Measurements from ENCODE around the gene STARD6. TPM values are rescaled to one million over a fixed set of nuclear protein-coding genes. Genes with fewer than 3 reads are reported as not detected.
A peak's percentile ranks its signal among the peaks of the same experiment; 100 is the strongest.
"Not testable (repeated sequence)": the region's sequence is repeated elsewhere in the genome, so short reads cannot be mapped to it uniquely, and the experiment has no call there.

The STARD6 gene
- not detected in 2 replicates for total RNA-seq (2014; rRNA removed; shearing (Covaris generic))

DNA sequence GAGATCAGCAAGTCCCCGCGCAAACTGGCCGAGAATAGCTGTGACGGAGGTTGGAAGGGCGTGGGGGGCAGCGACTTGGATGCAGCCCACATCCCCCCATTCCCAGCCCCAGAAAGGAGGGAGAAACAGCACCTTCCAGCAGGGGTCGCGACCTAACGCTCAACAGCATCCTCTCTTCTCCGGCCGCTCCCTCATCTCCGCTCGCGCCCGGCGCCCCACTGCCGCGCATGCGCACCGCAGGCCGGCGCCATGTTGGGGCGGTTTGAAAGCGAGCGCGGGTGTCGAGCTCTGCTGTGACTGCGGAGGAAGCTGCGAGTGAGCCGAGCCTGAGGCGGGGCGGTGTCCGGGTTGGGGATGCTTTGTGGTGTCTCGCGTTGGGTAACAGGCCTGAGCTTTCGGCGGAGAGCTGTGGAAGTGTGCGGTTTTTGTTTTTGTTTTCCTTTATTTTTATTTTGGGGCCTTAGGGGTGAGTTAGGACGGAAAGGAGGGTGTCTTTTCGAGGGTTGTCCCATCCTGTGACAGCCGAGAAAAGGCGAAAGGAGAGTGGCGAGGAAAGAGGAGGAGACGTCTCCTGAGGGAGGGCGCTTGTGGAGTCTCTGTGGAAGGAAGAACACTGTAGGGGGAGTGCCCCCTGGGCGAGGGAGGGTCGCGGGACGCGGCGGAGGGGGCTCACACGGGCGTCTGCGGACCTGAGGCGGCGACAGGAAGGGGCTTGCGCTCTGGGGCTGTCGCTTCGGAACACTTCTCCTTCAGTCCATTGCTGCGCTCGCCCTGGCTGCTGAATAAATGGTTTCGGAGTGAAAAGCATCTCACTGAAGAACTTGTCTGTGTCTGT, at the start of gene STARD6, which contains the start of gene C18orf54:
TSS of gene STARD6 (minus strand) at position 199 of the 835 bp plus-strand sequence. CDS start 3,285 bp downstream, outside the sequence.
TSS of gene C18orf54 (plus strand) at position 247 of the 835 bp plus-strand sequence. CDS start 2,667 bp downstream, outside the sequence.
- peak; percentile 81 for DNase-seq (ENCODE audit: low spot score)

- DNase-seq (ENCODE audit: low spot score) = no peak
Observed at GRCh38 chr18:54405290-54405689, 47.6 kb upstream of the STARD6 start.

DNA sequence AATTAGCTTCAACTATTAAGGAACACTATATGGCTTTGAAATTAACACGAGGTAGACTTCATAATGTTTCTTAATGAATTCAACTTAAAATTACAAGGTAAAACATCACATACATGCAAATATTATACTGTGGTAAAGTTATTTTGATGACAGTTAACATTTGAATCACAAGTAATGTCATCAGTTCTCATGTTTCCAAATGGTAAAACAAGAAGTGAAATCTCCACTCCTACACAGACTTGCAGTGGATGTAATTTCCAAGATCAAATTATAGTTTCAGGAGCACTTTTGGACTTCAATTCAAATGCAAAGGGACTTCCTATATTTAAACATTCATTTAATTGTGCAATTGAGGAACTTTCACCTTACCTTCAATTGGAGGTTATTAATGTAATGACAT, 39.1 kb upstream of the STARD6 start:
- no peak for DNase-seq (ENCODE audit: low spot score)

DNA sequence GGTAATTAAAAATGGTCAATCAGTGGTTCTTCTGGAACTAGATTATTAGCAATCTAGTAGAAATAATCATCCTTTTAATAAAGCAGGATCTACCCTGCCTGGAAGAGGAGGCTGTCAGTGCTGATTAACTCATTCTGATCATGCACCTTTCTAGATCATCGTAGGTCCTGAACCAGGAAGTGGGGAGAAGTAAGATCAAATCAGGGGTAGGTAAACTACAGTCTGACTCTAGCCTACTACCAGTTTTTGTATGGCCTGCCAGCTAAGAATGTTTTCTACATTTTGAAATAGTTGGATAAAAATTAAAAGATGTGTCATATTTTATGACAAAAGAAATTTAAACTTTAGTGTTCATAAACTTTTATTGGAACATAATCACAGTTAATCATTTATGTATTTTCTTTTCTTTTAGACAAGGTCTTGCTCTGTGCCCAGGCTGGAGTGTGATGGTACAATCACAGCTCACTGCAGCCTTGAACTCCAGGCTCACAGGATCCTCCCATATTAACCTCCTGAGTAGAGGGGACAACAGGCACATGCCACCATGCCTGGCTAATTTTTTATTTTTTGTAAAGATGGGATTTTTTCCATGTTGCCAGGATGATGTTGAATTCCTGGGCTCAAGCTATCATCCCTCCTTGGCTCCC, 36.1 kb upstream of the STARD6 start:
- DNase-seq (ENCODE audit: low spot score) = no peak

DNA sequence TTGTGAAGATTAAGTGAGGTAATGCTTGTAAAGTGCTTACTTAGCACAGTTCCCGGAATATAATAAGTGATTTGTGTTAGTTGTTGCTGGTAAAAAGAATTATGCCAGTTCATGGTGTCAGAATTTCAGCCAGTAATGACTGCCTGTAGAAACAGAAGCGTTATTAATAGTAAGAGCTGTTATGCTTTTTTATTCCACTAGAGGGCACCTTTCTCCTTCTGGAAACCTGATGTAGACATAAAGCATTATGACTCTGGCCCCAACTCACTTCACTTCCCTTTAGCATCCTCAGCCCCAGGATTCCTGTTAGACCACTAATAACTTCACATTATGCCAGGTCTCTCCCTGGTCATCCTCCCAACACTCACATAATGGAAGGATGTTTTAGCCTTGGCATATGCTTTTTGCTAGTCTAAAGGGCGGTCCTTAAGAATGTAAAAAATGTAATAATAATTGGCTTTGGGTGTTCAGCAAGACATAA, 34.9 kb upstream of the STARD6 start:
- DNase-seq (ENCODE audit: low spot score) = peak; percentile 78

DNA sequence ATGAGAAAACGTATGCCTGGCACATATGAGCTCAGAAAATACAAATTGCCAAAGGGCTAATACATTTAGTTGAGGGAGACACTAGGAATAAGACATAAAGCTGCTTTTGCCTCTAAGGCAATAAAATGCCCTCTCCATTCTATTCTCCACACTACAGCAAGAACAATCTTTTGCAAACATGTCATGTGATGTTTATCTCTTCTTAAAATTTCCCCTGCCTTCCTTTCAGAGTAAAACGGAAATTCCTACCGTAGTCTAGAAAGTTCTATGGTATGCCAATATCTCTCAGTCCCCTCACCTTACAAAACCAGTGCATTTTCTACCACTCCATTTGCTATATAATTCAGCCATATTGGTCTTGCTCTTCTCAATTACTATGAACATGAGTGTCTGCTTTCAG, 33.2 kb upstream of the STARD6 start:
- DNase-seq (ENCODE audit: low spot score) = no peak

- DNase-seq (ENCODE audit: low spot score) = no peak
Observed at GRCh38 chr18:54389143-54389505, 31.5 kb upstream of the STARD6 start.

- peak; percentile 61 for DNase-seq (ENCODE audit: low spot score)
Observed at GRCh38 chr18:54388203-54389142, 30.8 kb upstream of the STARD6 start.

GRCh38 chr18:54387631-54388030, 30.0 kb upstream of the STARD6 start:
- no peak for DNase-seq (ENCODE audit: low spot score)

DNA sequence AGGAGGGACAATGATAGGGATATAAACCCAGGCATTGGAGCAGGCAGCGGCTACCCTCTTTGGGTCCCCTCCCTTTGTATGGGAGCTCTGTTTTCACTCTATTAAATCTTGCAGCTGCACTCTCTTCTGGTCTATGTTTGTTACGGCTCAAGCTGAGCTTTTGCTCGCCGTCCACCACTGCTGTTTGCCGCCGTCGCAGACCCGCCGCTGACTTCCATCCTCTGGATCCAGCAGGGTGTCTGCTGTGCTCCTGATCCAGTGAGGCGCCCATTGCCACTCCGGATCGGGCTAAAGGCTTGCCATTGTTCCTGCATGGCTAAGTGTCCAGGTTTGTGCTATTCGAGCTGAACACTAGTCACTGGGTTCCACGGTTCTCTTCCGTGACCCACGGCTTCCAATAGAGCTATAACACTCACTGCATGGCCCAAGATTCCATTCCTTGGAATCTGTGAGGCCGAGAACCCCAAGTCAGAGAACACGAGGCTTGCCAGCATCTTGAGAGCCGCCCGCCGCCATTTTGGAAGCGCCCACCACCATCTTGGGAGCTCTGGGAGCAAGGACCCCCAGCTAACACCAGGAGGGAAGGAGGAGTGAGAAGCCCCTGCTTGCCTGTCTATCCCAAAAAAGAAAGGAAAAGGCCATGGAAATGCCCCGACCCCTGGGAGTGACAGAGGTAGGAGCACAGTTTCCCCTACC, 29.3 kb upstream of the STARD6 start:
- DNase-seq (ENCODE audit: low spot score) = not testable (repeated sequence)

GRCh38 chr18:54386043-54386442, 28.4 kb upstream of the STARD6 start:
- DNase-seq (ENCODE audit: low spot score) = no peak

DNA sequence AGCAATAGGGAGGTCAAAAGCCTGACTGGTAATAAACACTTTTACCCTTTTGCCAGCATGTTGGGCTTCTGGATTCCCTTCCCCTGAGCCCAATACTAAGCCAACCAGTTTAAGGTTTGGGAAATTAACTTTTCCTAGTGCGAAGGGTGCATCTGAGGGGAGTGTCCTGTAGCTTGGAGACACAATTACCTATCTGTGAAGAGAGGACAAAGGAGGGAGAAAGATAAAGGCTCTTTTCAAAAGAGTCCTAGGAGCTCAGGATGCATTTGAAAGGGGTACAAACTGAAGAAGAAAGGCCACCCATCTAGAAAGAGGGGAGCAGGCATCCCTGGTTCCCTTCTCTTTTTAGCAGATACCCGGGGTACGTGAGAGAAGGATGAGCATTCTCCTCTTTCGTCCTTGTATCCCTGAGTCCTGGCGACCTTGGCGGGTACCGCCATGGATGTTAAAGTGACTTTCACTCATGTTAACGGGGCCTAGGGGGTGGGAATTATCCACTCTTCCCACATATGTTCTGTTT, 25.1 kb upstream of the STARD6 start:
- no peak for DNase-seq (ENCODE audit: low spot score)

DNA sequence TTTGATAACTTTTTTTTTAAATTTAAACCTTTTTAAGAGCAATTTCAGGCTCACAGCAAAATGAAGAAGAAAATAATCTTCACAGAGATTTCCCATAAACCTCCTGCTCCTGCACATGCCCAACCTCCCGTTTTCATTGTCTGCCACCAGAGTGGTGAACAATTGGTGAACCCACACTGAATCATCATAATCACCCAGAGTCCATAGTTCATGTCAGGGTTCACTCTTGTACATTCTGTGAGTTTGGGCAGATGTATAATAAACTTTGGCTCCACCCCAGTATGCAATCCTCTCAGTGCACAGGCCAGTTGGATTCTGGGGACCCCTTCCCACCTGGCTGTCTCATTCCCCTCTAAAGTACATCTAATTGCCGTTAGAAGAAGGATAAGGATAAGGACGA, 24.4 kb upstream of the STARD6 start:
- no peak for DNase-seq (ENCODE audit: low spot score)

DNA sequence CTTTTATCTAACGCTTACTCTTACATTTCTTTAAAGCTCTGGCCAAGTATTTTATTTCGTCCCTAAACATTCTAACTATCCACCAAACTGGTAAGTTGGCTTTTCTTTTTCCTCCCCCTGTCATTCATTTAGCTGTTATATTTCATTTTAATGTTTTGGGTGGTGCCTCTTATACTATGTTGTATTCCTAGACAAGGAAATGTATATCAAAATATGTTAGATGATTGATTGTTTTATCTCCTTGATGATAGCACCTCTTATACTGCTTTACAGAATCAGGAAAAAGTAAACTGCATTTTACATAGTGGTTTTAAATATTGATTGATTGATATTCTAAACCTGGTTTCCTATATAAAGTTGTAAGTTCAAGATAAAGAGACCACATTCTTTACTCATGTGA, 24.0 kb upstream of the STARD6 start:
- DNase-seq (ENCODE audit: low spot score) = no peak

GRCh38 chr18:54378057-54378456, 20.4 kb upstream of the STARD6 start:
- DNase-seq (ENCODE audit: low spot score) = no peak

GRCh38 chr18:54360406-54360805, 2.7 kb upstream of the STARD6 start:
- DNase-seq (ENCODE audit: low spot score) = no peak

- no peak for DNase-seq (ENCODE audit: low spot score)
Observed at GRCh38 chr18:54359233-54359632, 1.6 kb upstream of the STARD6 start.

- peak; percentile 31 for DNase-seq (ENCODE audit: low spot score)
Observed at GRCh38 chr18:54358495-54359040, 910 bp upstream of the STARD6 start.

DNA sequence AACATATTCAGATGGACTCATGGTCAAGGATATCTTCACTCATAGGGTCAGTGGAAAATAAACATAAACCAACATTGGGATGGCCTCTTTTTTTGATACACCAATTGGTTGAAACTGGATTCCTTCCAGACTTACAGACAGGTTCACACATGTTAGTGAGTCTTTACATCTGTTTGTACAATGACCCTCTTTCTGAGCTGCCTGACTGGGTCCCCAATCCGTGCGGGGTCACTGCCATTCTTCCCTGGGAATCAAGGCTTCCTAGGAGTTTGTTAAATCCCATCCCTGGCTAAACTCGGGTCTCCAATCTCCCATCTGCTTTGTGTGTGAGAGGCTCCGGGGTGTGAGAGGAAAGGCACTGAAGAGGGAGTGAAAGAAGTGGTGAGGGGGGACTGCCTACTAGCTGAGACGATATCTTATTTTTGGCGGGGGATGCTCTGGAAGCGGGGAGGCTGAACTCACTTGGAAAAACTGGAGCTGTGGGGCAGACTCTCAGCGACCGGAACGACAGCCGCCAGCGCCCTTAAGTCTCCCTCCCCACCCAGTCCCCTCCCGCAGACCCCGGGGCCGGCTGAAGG, 487 bp downstream of the STARD6 start:
- peak; percentile 1 for DNase-seq (ENCODE audit: low spot score)

GRCh38 chr18:54351186-54351585, 6.5 kb downstream of the STARD6 start:
- DNase-seq (ENCODE audit: low spot score) = no peak
